ENCODE measurements around the gene LYPD6B. TPM values are rescaled to one million over a fixed set of nuclear protein-coding genes. Genes with fewer than 3 reads are reported as not detected.

The LYPD6B gene
- total and polyA plus RNA-seq, 10 of the 15 experiments (the other 5 are each of a cell fraction or from before 2014, with no cell fraction given), result 1.0 to 6.6 (median 4.0) TPM

DNA sequence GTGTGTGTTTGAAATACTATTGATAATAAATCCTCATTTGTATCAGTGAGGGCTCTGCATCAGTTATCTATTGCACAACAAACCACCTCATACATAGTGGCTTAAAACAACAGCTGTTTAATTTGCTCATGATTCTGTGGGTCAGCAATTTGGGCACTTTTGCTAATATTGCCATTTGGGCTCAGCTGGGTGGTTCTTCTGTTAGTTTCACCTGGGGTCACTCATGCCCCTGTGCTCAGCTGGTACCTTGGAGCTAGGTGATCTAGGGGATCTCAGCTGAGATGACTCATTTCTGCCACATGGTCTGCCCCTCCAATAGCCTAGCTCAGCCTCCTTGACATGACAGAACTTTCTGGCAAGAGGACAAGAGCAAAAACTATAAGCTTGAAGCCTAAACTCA, 126.3 kb downstream of the LYPD6B start:
- ChIA-PET RAD21 (ENCODE audit: unreplicated experiment) (no interaction called here), CTCF (no interaction called here), SMC1A (ENCODE audit: uncharacterized antibody, unreplicated experiment) (interaction anchor here (1.9 kb wide), 1 partner anchor 145 kb away, joined by 5 read pairs; no protein-coding TSS in a partner anchor), POLR2A (no interaction called here)
- Histone ChIP-seq H3K27ac (ENCODE audit: control insufficient read depth, insufficient read depth) (no peak overlapping the region), H4K20me1 (ENCODE audit: control insufficient read depth, insufficient read depth) (no peaks in the 10 kb centered on the region), H3K79me2 (ENCODE audit: control insufficient read depth, insufficient read depth, low read length) (no peaks in the 10 kb centered on the region), H3K36me3 (ENCODE audit: control insufficient read depth in 2 of 2, insufficient read depth in 2 of 2, low read length in 1 of 2) (no peaks in the 10 kb centered on the region), H3K9ac (ENCODE audit: control insufficient read depth, insufficient read depth, low read length) (no peak overlapping the region), H2AFZ (ENCODE audit: control insufficient read depth, low read depth, low read length) (no peak overlapping the region), H3K4me2 (ENCODE audit: control insufficient read depth, insufficient read depth) (no peak overlapping the region), H3K27me3 (replicated peaks in 1 of 2; ENCODE audit: control insufficient read depth in 2 of 2, insufficient read depth in 2 of 2, low read length in 1 of 2) (no peaks in the 10 kb centered on the region), H3K9me3 (replicated peaks; ENCODE audit: control insufficient read depth, insufficient read depth, low read length) (peaks cover 2% of the 10 kb centered on the region; the same call in 2 of the 3 replicates), H3K4me3 (no peak overlapping the region), H3K4me1 (ENCODE audit: control insufficient read depth, insufficient read depth, low read length) (peaks cover 17% of the 10 kb centered on the region)
- no peak for ATAC-seq
- no peak for FAIRE-seq
- in situ Hi-C loops (cut with MboI), result no loop called here
- BruUV-seq (replicated peaks), result no TSS peak
- no peak for DNase-seq (ENCODE audit: low read depth, low spot score)
- intact Hi-C loops (cut with micrococcal nuclease; ENCODE audit: unreplicated experiment), result no loop called here
- TF ChIP-seq LARP7 (IDR thresholded peaks at IDR 0.05), result no peak
- TF ChIP-seq RB1 (IDR thresholded peaks at IDR 0.05; ENCODE audit: borderline replicate concordance), result no peak
- no peak for TF ChIP-seq SUPT20H (IDR thresholded peaks at IDR 0.05; ENCODE audit: borderline replicate concordance, control insufficient read depth, low read depth, low read length)
- TF ChIP-seq NBN (IDR thresholded peaks at IDR 0.05), result no peak
- TF ChIP-seq DPF2 (IDR thresholded peaks at IDR 0.05), result no peak
- TF ChIP-seq NFIC (IDR thresholded peaks at IDR 0.05; ENCODE audit: low read depth, low read length), result no peak
- no peak for TF ChIP-seq SREBF1 (IDR thresholded peaks at IDR 0.05; ENCODE audit: low read length)
- no peak for TF ChIP-seq MEF2B (IDR thresholded peaks at IDR 0.05; ENCODE audit: partially characterized antibody, poor library complexity, severe bottlenecking)
- TF ChIP-seq SP1 (IDR thresholded peaks at IDR 0.05; ENCODE audit: low read depth, low read length), result no peak
- no peak for TF ChIP-seq SPI1 (IDR thresholded peaks at IDR 0.05; ENCODE audit: borderline replicate concordance, insufficient read depth, low read depth, low read length)
- TF ChIP-seq ZNF207 (IDR thresholded peaks at IDR 0.05; ENCODE audit: borderline replicate concordance), result no peak
- TF ChIP-seq FOS (IDR thresholded peaks at IDR 0.05; ENCODE audit: borderline replicate concordance, extremely low read depth, insufficient read length), result no peak
- TF ChIP-seq, protein P1, sequence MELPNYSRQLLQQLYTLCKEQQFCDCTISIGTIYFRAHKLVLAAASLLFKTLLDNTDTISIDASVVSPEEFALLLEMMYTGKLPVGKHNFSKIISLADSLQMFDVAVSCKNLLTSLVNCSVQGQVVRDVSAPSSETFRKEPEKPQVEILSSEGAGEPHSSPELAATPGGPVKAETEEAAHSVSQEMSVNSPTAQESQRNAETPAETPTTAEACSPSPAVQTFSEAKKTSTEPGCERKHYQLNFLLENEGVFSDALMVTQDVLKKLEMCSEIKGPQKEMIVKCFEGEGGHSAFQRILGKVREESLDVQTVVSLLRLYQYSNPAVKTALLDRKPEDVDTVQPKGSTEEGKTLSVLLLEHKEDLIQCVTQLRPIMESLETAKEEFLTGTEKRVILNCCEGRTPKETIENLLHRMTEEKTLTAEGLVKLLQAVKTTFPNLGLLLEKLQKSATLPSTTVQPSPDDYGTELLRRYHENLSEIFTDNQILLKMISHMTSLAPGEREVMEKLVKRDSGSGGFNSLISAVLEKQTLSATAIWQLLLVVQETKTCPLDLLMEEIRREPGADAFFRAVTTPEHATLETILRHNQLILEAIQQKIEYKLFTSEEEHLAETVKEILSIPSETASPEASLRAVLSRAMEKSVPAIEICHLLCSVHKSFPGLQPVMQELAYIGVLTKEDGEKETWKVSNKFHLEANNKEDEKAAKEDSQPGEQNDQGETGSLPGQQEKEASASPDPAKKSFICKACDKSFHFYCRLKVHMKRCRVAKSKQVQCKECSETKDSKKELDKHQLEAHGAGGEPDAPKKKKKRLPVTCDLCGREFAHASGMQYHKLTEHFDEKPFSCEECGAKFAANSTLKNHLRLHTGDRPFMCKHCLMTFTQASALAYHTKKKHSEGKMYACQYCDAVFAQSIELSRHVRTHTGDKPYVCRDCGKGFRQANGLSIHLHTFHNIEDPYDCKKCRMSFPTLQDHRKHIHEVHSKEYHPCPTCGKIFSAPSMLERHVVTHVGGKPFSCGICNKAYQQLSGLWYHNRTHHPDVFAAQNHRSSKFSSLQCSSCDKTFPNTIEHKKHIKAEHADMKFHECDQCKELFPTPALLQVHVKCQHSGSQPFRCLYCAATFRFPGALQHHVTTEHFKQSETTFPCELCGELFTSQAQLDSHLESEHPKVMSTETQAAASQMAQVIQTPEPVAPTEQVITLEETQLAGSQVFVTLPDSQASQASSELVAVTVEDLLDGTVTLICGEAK (IDR thresholded peaks at IDR 0.05; ENCODE audit: borderline replicate concordance), result no peak
- TF ChIP-seq MTA2 (IDR thresholded peaks at IDR 0.05; ENCODE audit: low read depth), result no peak
- TF ChIP-seq FOXK2 (IDR thresholded peaks at IDR 0.05), result no peak
- TF ChIP-seq, protein P2, sequence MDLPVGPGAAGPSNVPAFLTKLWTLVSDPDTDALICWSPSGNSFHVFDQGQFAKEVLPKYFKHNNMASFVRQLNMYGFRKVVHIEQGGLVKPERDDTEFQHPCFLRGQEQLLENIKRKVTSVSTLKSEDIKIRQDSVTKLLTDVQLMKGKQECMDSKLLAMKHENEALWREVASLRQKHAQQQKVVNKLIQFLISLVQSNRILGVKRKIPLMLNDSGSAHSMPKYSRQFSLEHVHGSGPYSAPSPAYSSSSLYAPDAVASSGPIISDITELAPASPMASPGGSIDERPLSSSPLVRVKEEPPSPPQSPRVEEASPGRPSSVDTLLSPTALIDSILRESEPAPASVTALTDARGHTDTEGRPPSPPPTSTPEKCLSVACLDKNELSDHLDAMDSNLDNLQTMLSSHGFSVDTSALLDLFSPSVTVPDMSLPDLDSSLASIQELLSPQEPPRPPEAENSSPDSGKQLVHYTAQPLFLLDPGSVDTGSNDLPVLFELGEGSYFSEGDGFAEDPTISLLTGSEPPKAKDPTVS (IDR thresholded peaks at IDR 0.05; ENCODE audit: low read depth, low read length), result no peak
- no peak for TF ChIP-seq ESRRA (IDR thresholded peaks at IDR 0.05; ENCODE audit: low read length)
- no peak for TF ChIP-seq SMC3 (IDR thresholded peaks at IDR 0.05; ENCODE audit: borderline replicate concordance, low read length)
- TF ChIP-seq NFYA (IDR thresholded peaks at IDR 0.05; ENCODE audit: borderline replicate concordance, low read depth, low read length), result no peak
